Natural killer cell treated with Interleukin-12 subunit alpha and Interleukin-12 subunit beta and Interleukin-15 and Interleukin-18, amount 100 ng/mL, for 72 hours (primary cell): ENCODE measurements around the gene NXPE4. TPM values are rescaled to one million over a fixed set of nuclear protein-coding genes. Genes with fewer than 3 reads are reported as not detected.

Experiments
- ATAC-seq, 2 donors: fragments of 150-1000 bp; cut with Tn5 transposase in 1 of 2; sonication (Bioruptor Pico), chemical (Tn5 transposase) in 1 of 2; 2 replicates each; pipeline ENCODE4 v1.10.0; 2021
- DNase-seq: peaks from one replicate; pipeline ENCODE4 v3.0.0; 2022; ENCODE audit warnings: low spot score
- H3K27ac Mint-ChIP-seq, 2 donors: 1 replicate in 1 of 2; 2 replicates in 1 of 2; pipeline ENCODE4 v1.8.0; 2022; ENCODE audit warnings: mixed read lengths in 2 of 2, mild to moderate bottlenecking in 1 of 2, moderate library complexity in 1 of 2
- H3K27me3 Mint-ChIP-seq, 2 donors: 1 replicate in 1 of 2; 2 replicates in 1 of 2; pipeline ENCODE4 v1.8.0; 2022; ENCODE audit warnings: mixed read lengths in 2 of 2
- H3K36me3 Mint-ChIP-seq: one replicate; pipeline ENCODE4 v1.8.0; 2022; ENCODE audit warnings: mixed read lengths
- H3K4me1 Mint-ChIP-seq, 2 donors: 1 replicate in 1 of 2; 2 replicates in 1 of 2; pipeline ENCODE4 v1.8.0; 2022; ENCODE audit warnings: low read depth in 2 of 2, mixed read lengths in 2 of 2, mild to moderate bottlenecking in 1 of 2
- H3K4me3 Mint-ChIP-seq: one replicate; pipeline ENCODE4 v1.8.0; 2022; ENCODE audit warnings: mixed read lengths
- H3K9me3 Mint-ChIP-seq: 2 replicates; pipeline ENCODE4 v1.8.0; 2022; ENCODE audit warnings: mixed read lengths
- total RNA-seq, 2 donors: library from RNA; stranded (reverse); gene quantifications; one replicate each; pipeline ENCODE4 v1.2.3, GENCODE V29; 2022

The NXPE4 gene
- total RNA-seq, 2 donors from 2014 or later, result not detected

- H3K27ac Mint-ChIP-seq, result no peak within 1 kb of the TSS
These were observed 35.9 kb downstream of the NXPE4 start, which contains the start of gene NXPE1 for GRCh38 chr11:114559425-114560310. TSS of gene NXPE1 (minus strand) at chr11:114559881. CDS start at chr11:114551201, 8,680 bp downstream.

GRCh38 chr11:114556135-114556534, 39.5 kb downstream of the NXPE4 start:
- Mint-ChIP-seq H3K27ac (no peak overlapping the region), H3K4me3 (no peak overlapping the region), H3K36me3 (no peaks in the 10 kb centered on the region), H3K9me3 (no peaks in the 10 kb centered on the region), H3K27me3 (peaks cover 13 to 27% of the 10 kb centered on the region in 2 donors), H3K4me1 (no peaks in the 10 kb centered on the region)
- no peak for ATAC-seq
- no peak for DNase-seq

More at GRCh38 chr11:114559425-114560310, 35.9 kb downstream of the NXPE4 start, which contains the start of gene NXPE1:
- no peaks in the 10 kb centered on the region for H3K9me3 Mint-ChIP-seq
- H3K27me3 Mint-ChIP-seq, result peaks cover 14 to 35% of the 10 kb centered on the region in 2 donors
- no peak within 1 kb of the TSS for H3K4me3 Mint-ChIP-seq
- no peaks in the 10 kb centered on the region for H3K36me3 Mint-ChIP-seq
- no peak for ATAC-seq
- H3K4me1 Mint-ChIP-seq, result no peaks in the 10 kb centered on the region
- no peak for DNase-seq

GRCh38 chr11:114553642-114554041, 41.9 kb downstream of the NXPE4 start:
- H3K4me1 Mint-ChIP-seq, result no peaks in the 10 kb centered on the region
- no peak for DNase-seq
- no peak overlapping the region for H3K27ac Mint-ChIP-seq
- no peaks in the 10 kb centered on the region for H3K9me3 Mint-ChIP-seq
- peaks cover 8 to 25% of the 10 kb centered on the region in 2 donors for H3K27me3 Mint-ChIP-seq
- H3K36me3 Mint-ChIP-seq, result no peaks in the 10 kb centered on the region
- ATAC-seq, result no peak
- H3K4me3 Mint-ChIP-seq, result no peak overlapping the region

GRCh38 chr11:114551060-114551459, 44.5 kb downstream of the NXPE4 start:
- H3K4me1 Mint-ChIP-seq, result no peaks in the 10 kb centered on the region
- ATAC-seq, result no peak

GRCh38 chr11:114525682-114526081, 69.9 kb downstream of the NXPE4 start:
- Mint-ChIP-seq H3K4me1 (no peaks in the 10 kb centered on the region), H3K27me3 (peaks cover 8 to 28% of the 10 kb centered on the region in 2 donors), H3K36me3 (peaks cover 5% of the 10 kb centered on the region), H3K9me3 (peaks cover 13% of the 10 kb centered on the region), H3K4me3 (no peak overlapping the region), H3K27ac (no peak overlapping the region)
- ATAC-seq (no peak), DNase-seq (no peak)

More at GRCh38 chr11:114551060-114551459, 44.5 kb downstream of the NXPE4 start:
- DNase-seq, result no peak
- H3K36me3 Mint-ChIP-seq, result no peaks in the 10 kb centered on the region
- H3K4me3 Mint-ChIP-seq, result no peak overlapping the region
- H3K9me3 Mint-ChIP-seq, result no peaks in the 10 kb centered on the region
- no peak overlapping the region for H3K27ac Mint-ChIP-seq
- peaks cover 13 to 37% of the 10 kb centered on the region in 2 donors for H3K27me3 Mint-ChIP-seq

- H3K27me3 Mint-ChIP-seq, result peaks cover 14 to 29% of the 10 kb centered on the region in 2 donors
These were observed 71.5 kb downstream of the NXPE4 start for GRCh38 chr11:114524122-114524521.

GRCh38 chr11:114522818-114523217, 72.8 kb downstream of the NXPE4 start:
- ATAC-seq (no peak), DNase-seq (no peak)
- Mint-ChIP-seq H3K36me3 (peaks cover 5% of the 10 kb centered on the region), H3K9me3 (peaks cover 7% of the 10 kb centered on the region), H3K27ac (no peak overlapping the region), H3K4me1 (no peaks in the 10 kb centered on the region), H3K4me3 (no peak overlapping the region), H3K27me3 (peaks cover 14 to 18% of the 10 kb centered on the region in 2 donors)

More at GRCh38 chr11:114524122-114524521, 71.5 kb downstream of the NXPE4 start:
- DNase-seq (no peak), ATAC-seq (no peak)
- Mint-ChIP-seq H3K9me3 (peaks cover 10% of the 10 kb centered on the region), H3K27ac (no peak overlapping the region), H3K36me3 (peaks cover 5% of the 10 kb centered on the region), H3K4me1 (no peaks in the 10 kb centered on the region), H3K4me3 (no peak overlapping the region)

Other genes starting within 250 kb of the NXPE4 start
- 1 to 10 TPM; 5.7 to 6.4 TPM for gene C11orf71, start 195.3 kb downstream of the NXPE4 start, total RNA-seq
- gene RBM7, start 195.1 kb downstream of the NXPE4 start, total RNA-seq, result 10 to 100 TPM; 20.2 to 34.1 TPM
- gene REXO2, start 156.3 kb downstream of the NXPE4 start, total RNA-seq, result 10 to 100 TPM; 43.8 to 49.6 TPM
- not detected for gene NXPE1, start 35.9 kb downstream of the NXPE4 start, total RNA-seq
- gene NXPE2, start 82.7 kb upstream of the NXPE4 start, total RNA-seq, result not detected